HG03039 (cell line): ENCODE measurements around the gene AKT1.
A peak's percentile ranks its signal among the peaks of the same experiment; 100 is the strongest.

Source experiments
- ATAC-seq: cut with Tn5 transposase; IDR thresholded peaks from one replicate; pipeline ENCODE4 v1.9.1; 2021; ENCODE audit warnings: mild to moderate bottlenecking, moderate library complexity; ENCODE audit not compliant: unreplicated experiment

AKT1 gene

GRCh38 chr14:104800015-104800770 lies 4.6 kb upstream of the AKT1 start:
- peak; percentile 33 for ATAC-seq

GRCh38 chr14:104799244-104800014 lies 3.9 kb upstream of the AKT1 start:
- ATAC-seq: no peak

- ATAC-seq: no peak
Observed at GRCh38 chr14:104798300-104799243, 3.0 kb upstream of the AKT1 start.

- no peak for ATAC-seq
Observed at GRCh38 chr14:104797115-104798044, 1.8 kb upstream of the AKT1 start.

- ATAC-seq: no peak
Observed at GRCh38 chr14:104796687-104797081, 1.1 kb upstream of the AKT1 start.

GRCh38 chr14:104795781-104796686 lies 486 bp upstream of the AKT1 start:
- peak; percentile 30 for ATAC-seq

- ATAC-seq: no peak
Observed at GRCh38 chr14:104794631-104794992, 936 bp downstream of the AKT1 start.

- ATAC-seq: no peak
Observed at GRCh38 chr14:104794099-104794498, 1.4 kb downstream of the AKT1 start.

- no peak for ATAC-seq
Observed at GRCh38 chr14:104793703-104793959, 1.9 kb downstream of the AKT1 start.

- ATAC-seq: no peak
Observed at GRCh38 chr14:104792945-104793702, 2.4 kb downstream of the AKT1 start.

GRCh38 chr14:104792101-104792884 lies 3.3 kb downstream of the AKT1 start:
- ATAC-seq: no peak

GRCh38 chr14:104791425-104791824 lies 4.1 kb downstream of the AKT1 start:
- no peak for ATAC-seq

GRCh38 chr14:104789752-104790743 lies 5.5 kb downstream of the AKT1 start:
- ATAC-seq: no peak

- no peak for ATAC-seq
Observed at GRCh38 chr14:104788873-104789663, 6.5 kb downstream of the AKT1 start.

- ATAC-seq: no peak
Observed at GRCh38 chr14:104788161-104788818, 7.3 kb downstream of the AKT1 start.
